HS-5 (cell line): ENCODE measurements around the gene ZNF705A.
"Not testable (repeated sequence)": the region's sequence is repeated elsewhere in the genome, so short reads cannot be mapped to it uniquely, and the experiment has no call there.

Experiments used
- DNase-seq: peaks from one replicate; pipeline ENCODE4 v3.0.0-alpha.2; 2012; ENCODE audit warnings: low read depth

The ZNF705A gene

DNA sequence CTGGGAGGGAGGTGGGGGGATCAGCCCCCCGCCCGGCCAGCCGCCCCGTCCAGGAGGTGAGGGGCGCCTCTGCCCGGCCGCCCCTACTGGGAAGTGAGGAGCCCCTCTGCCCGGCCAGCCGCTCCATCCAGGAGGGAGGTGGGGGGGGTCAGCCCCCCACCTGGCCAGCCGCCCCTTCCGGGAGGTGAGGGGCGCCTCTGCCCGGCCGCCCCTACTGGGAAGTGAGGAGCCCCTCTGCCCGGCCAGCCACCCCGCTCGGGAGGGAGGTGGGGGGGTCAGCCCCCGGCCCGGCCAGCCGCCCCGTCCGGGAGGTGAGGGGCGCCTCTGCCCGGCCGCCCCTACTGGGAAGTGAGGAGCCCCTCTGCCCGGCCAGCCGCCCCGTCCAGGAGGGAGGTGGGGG, 27.4 kb downstream of the ZNF705A start:
- not testable (repeated sequence) for DNase-seq

DNA sequence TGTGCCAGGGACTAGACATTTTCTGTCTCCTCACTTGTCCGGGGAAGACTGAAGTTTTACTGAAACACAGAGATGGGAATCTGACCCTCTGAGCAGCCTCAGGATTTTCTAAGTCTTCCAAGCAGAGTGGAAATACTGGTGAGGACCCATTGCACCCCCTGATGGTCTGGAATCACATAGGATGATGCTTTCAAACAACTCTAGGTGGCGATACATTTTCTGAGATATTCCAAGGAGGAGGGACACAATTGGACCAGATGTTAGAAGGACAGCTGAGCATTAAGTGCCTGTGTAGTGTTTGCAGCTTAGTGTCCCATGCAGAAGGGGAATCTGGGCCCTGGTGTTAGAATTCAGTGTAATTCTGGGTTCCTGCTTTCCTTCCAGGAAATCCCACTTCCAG, 31.3 kb downstream of the ZNF705A start:
- not testable (repeated sequence) for DNase-seq

DNA sequence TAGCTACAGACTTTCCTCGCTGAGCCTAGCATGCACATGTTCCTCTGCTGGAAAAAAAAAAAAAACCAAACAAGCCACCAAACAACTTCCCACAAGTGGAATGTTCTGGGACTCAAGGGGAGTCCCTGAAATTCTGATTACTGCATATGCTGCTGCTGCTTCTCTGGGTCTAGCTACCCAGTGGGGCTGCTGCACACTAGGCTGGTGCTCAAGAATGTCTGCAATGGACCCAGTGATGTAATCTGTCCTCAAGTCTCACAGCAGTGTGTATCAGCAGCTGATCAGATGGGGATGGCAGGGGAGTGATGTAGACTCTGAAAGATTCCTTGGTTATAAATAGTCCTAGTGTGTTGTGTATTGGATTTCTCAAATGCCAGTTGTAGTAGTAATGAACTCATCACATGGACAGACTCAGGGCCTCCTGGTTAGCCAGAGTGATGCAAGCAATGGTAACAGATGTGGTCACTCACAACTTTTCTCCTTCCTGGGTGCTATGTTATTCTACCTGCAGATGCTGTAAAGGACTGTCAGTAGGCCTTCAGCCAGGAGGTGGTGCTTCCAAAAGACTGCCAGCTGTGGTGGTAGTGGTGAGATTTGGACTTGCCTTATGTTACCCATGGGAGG, 41.0 kb downstream of the ZNF705A start:
- DNase-seq, result not testable (repeated sequence)

DNA sequence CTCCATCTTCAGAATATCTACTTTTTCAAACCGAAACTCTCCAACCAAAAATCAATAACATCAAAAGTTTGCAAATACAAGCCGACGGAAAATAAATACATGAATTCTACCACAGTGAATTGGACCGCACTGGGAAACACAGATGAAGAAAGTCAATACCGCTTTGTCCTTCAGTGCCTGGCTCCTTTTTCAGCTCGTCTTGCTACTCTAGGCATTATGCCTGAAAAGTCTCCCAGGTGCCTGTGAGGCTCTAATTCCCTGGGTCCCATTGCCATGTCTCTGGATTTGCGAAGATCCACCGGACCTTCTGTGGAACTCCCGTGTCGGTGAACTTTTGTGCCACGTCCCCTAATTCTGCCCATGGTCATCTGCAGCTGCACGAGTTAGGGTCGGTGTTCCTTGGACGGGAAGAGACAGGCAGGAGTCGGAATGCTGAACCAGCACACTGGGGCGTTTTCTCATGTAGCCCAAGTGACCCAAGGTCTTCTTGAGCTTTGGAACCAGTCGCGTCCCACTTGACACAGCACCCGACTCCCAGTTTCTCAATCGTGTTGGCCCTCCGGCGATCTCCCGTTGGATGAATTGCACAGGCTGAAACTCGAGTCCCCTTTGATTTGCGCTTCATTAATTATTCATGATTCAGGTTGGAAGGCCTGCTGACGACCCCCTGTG, 62.0 kb downstream of the ZNF705A start:
- not testable (repeated sequence) for DNase-seq

DNA sequence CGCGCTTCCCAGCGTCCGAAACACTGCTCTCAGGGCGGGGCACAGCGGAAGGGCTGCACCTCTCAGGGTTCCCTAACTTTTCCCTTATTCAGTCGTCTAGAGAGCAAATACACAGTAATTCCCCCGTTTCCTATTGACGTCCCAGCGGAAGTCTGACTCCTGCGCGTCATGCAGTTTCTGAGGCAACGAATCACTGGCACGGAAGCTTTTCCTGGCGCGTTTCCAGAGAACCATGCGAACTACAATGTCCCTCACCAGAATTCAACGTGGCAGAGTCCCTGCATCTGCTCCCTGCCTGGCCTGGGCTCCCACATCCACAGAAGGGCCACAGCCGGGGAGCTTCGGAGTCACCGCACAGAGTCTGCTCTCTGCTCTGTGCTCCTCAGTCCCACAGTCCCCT, 64.6 kb downstream of the ZNF705A start:
- not testable (repeated sequence) for DNase-seq

DNA sequence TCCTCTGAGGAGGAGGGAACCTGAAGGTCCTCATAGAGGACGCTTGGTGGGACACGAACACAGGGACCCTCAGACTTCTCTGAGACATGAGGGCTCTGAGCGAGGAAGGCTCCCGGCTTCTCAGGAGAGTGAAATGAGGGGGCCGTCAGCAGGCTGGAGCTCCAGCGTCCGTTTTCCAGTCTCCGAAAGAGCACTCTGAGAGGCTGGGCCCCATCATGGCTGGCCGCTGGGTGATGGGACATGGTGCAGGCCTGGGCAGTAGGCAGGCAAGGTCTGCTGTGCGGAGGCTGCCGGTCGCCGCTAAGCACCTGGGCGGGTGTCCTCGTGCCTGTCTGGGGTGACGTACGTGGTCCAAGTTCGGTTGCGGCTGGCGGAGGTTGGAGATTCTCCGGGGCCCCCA, 65.0 kb downstream of the ZNF705A start:
- DNase-seq, result not testable (repeated sequence)

DNA sequence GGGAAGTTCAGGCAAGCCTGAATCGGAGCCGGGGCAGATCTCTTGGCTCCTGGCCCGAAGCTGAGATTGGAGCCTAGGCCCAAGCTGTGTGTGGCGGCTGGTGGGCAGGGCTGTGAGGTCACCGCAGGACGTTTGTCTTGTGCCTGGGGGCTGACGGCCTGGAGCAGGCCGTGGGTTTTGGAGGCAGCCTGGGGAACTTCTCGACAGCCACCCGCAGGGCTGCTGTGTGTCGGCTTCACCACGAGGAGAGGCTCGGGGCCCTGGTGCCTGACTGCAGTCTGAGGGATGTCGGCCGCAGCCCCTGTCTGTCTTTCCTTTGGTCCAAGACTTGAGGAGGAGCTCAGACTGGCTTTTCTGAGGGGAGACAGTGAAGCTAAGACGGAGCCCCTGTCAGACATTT, 65.5 kb downstream of the ZNF705A start:
- DNase-seq, result not testable (repeated sequence)

DNA sequence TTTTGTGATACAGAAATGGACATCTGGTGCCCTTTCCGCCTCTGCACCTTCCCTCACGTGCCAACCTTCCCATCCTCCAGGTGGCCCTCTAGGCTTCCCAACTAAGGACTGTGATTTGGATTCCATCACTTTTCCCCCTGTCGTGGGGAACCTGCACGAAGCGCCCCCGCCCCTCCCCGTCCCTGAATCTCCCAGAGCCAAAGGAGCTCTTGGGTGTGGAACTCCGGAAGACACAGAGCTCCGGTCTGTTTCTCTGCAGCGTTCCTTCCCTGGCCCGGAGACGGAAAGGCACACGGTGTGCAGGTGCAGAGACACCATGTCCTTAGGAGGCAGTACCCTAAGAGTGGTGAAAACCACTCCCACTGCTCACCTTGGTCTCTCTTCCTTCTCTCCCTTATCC, 66.8 kb downstream of the ZNF705A start:
- not testable (repeated sequence) for DNase-seq

DNA sequence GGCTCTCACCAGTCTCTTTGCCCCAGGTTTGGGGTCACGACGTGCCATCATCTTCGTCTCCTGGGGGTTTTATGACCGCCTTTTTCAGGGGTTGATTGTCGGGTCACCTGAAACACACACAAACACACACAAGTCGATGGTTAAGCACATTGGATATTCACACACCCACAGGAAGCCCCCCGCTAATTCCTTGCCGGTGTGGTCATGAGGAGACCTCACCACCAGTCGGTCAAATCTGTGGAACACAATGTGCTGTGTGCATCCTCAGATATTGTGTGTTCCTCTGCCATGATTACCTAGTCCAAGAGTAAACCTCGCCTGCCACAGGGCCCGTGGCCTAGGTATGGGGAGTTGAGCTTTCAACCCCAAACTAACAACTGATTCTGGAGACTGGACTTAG, 68.0 kb downstream of the ZNF705A start:
- not testable (repeated sequence) for DNase-seq

DNA sequence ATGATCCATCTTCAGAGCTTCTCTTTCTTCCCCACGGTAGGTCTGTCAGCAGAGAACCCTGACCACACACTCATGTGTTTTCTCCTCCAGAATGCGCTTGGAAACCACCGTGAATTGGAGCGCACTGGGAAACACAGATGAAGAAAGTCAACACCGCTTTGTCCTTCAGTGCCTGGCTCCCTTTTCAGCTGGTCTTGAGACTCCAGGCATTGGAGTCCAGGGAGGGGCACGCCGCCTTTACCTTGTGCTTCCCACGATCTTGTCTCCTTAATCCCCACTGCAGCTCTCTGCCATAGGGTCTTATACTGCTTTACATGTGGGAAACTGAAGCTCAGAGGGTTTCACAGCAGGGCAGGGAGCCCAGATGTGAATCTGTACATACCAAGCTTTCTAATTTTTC, 69.5 kb downstream of the ZNF705A start:
- DNase-seq, result no peak

DNA sequence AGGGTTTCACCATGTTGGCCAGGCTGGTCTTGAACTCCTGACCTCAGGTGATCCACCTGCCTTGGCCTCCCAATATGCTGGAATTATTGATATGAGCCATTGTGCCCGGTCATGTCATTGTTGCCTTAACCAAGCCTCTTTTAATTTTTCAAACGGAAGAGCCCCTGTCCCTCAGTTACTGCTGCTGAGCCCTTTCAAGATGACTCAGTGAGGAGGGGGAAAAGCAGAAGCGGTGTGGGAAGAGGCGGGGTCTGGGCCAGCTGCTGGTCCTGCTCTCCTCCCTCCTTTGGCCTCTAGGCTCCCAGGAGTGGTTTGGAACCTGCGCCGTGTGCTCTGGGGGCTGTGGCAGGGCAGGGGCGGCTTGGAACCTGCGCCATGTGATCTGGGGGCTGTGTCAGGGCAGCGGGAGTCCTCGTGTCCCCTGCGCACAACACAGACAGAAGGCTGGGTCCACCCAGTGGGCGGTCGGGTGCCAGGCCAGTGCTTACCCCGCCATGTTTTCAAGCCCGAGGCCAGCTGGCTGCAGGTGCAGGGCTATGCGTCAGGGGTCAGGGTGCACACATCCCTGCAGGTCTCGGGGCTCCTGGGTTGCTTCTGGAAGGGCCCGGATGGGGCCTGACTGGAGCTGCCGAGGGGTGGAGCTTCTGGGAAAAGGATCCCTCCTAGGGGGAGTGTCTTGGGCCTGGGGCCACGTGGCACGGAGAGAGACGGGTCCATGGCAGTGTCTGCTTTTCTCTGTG, 70.3 kb downstream of the ZNF705A start, which contains the start of gene FAM90A1:
Gene FAM90A1 (minus strand): TSS at position 627 of the 740 bp plus-strand sequence. CDS start 2,786 bp downstream, outside the sequence.
- not testable (repeated sequence) for DNase-seq

DNA sequence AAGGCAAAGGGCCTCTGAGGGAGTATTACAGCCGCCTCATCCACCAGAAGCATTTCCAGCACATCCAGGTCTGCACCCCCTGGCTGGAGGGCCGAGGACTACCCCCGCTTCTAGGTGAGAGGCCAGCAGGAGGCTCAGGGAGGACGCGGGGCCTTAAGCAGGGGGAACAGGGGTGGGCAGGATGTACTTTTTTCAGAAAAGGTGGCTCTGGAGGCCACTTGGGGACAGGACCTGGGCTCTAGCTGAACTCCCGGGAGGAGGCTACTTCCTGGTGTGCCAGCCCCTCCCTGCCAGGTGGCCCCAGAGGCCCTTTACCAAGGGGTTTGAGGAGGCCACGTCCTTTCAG, 70.9 kb downstream of the ZNF705A start:
- not testable (repeated sequence) for DNase-seq

DNA sequence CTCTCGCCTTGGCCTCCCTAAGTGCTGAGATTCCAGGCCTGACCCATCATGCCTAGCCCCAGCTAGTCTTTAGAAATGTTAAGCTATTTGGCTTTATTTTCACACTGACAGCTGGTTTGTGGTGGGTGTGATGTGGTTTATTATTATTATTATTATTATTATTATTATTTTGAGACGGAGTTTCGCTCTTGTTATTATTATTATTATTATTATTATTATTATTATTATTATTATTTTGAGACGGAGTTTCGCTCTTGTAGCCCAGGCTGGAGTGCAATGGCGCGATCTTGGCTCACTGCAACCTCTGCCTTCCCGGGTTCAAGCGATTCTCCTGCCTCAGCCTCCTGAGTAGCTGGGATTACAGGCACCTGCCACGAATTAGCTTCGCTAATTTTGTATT, 71.8 kb downstream of the ZNF705A start:
- DNase-seq, result not testable (repeated sequence)

DNA sequence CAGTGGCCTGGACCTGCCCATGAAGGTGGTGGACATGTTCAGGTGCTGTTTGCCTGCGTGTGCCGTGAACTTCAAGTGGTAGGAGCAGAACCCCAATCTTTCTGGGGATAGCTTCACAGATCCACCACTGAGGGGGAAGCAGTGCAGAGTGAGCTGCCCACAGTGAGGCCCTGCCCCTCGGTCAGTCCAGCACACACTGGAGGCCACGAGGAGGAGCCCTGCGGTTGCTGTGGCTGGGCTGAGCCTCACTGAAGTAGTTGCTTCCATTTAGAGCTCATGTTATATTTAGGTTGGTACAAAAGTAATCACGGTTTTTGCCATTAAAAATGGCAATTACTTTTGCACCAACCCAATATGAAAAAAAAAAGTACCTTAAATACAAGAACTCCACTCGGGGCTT, 72.7 kb downstream of the ZNF705A start:
- DNase-seq, result not testable (repeated sequence)
